Neural progenitor cell (in vitro differentiated cells): ENCODE measurements around the gene FAM216B.

ENCODE experiments used
- CTCF ChIP-seq: fragments of 200-600 bp; sonication (generic); IDR thresholded peaks from 2 replicates; pipeline ENCODE4 v1.5.1; 2017; ENCODE audit warnings: antibody characterized with exemption, mild to moderate bottlenecking
- EZH2 ChIP-seq: fragments of 200-600 bp; sonication (generic); IDR thresholded peaks from 2 replicates; pipeline ENCODE4 v1.6.1; 2017; ENCODE audit warnings: antibody characterized with exemption, mild to moderate bottlenecking, moderate library complexity
- EZH2phosphoT487 ChIP-seq: fragments of 200-600 bp; sonication (generic); IDR thresholded peaks from 2 replicates; pipeline ENCODE4 v1.6.1; 2017; ENCODE audit warnings: antibody characterized with exemption

GRCh38 chr13:42807866-42808265, 26.5 kb downstream of the FAM216B start:
- TF ChIP-seq CTCF (no peak), EZH2 (no peak), EZH2phosphoT487 (no peak)
